ENCODE data around the gene ALDH1L1. TPM values are rescaled to one million over a fixed set of nuclear protein-coding genes. Genes with fewer than 3 reads are reported as not detected.
"Not testable (repeated sequence)": the region's sequence is repeated elsewhere in the genome, so short reads cannot be mapped to it uniquely, and the experiment has no call there.

Gene ALDH1L1
- total and polyA plus RNA-seq, 7 donors, result 12.9 to 121 (median 40.1) TPM

GRCh38 chr3:126097801-126098200, 82.6 kb downstream of the ALDH1L1 start:
- ATAC-seq, result no peak
- Histone ChIP-seq H3K36me3 (ENCODE audit: insufficient read depth in 1 of 2, low read depth in 1 of 2) (no peaks in the 10 kb centered on the region), H3K9me3 (no peaks in the 10 kb centered on the region), H3K27ac (peak overlapping the region; percentile 91), H3K4me3 (no peak overlapping the region), H3K4me1 (peaks cover 45% of the 10 kb centered on the region), H3K27me3 (ENCODE audit: insufficient read depth in 3 of 3, low read length in 2 of 3) (no peaks in the 10 kb centered on the region)
- intact Hi-C loops (cut with DNase I), result no loop called here
- no peak for TF ChIP-seq CTCF (IDR thresholded peaks at IDR 0.05)
- no peak for DNase-seq

GRCh38 chr3:126096274-126096673, 84.1 kb downstream of the ALDH1L1 start:
- H3K27me3 ChIP-seq (ENCODE audit: insufficient read depth in 3 of 3, low read length in 2 of 3); intact Hi-C loops (cut with DNase I); H3K36me3 ChIP-seq (ENCODE audit: insufficient read depth in 1 of 2, low read depth in 1 of 2); ATAC-seq; H3K9me3 ChIP-seq; H3K4me3 ChIP-seq; DNase-seq; H3K27ac ChIP-seq: not testable (repeated sequence)
- 75 to 93% (median 84%) methylated on average over 6 of the region's 6 CpGs for WGBS, 3 donors
- H3K4me1 ChIP-seq, result peaks cover 29% of the 10 kb centered on the region

DNA sequence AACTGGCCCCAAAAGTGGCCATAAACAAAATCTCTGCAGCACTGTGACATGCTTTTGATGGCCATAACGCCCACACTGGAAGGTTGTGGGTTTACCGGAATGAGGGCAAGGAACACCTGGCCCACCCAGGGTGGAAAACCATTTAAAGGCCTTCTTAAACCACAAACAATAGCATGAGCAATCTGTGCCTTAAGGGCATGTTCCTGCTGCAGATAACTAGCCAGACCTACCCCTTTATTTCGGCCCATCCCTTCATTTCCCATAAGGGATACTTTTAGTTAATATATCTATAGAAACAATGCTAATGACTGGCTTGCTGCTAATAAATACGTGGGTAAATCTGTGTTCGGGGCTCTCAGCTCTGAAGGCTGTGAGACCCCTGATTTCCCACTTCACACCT, 88.3 kb downstream of the ALDH1L1 start:
- H3K4me1 ChIP-seq; ATAC-seq; H3K27me3 ChIP-seq (ENCODE audit: insufficient read depth in 3 of 3, low read length in 2 of 3); H3K27ac ChIP-seq; H3K36me3 ChIP-seq (ENCODE audit: insufficient read depth in 1 of 2, low read depth in 1 of 2); H3K9me3 ChIP-seq; DNase-seq; intact Hi-C loops (cut with DNase I); H3K4me3 ChIP-seq: not testable (repeated sequence)
- 90 to 95% (median 93%) methylated on average over 5 of the region's 5 CpGs for WGBS, 3 donors

DNA sequence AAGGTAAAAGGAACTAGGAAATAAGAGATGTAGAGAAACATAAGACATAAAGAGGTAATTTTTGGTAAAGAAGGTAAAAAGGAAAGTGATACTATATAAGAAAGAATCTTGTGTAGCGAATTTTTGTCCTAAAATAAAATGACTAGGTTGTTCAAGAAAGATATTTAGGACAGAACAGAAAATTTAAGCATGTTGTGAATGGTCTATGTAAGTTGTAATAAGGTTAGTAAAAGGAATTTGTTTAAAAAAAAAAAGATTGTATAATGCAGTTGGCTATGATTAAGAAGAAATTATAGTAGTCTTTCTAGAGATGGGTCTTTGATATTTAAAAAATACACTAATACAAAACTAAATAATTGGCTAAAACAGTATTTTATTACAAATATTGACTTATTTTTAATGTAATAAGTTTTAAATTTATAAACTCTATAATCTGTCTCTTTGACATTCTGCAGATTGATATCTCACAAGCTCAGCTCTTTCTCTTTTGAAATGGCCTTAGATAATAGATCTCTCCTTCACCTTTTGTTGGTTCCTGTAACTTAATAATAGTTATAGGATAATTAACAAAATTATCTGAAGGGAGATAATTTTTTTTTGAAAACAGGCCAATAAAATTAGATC, 92.7 kb downstream of the ALDH1L1 start:
- Histone ChIP-seq H3K27me3 (ENCODE audit: insufficient read depth in 3 of 3, low read length in 2 of 3) (no peaks in the 10 kb centered on the region), H3K4me1 (peaks cover 7% of the 10 kb centered on the region), H3K27ac (no peak overlapping the region), H3K36me3 (ENCODE audit: insufficient read depth in 1 of 2, low read depth in 1 of 2) (no peaks in the 10 kb centered on the region), H3K4me3 (no peak overlapping the region), H3K9me3 (no peaks in the 10 kb centered on the region)
- no peak for DNase-seq
- TF ChIP-seq CTCF (IDR thresholded peaks at IDR 0.05), result no peak
- ATAC-seq, result no peak
- intact Hi-C loops (cut with DNase I), result no loop called here
- 94 to 95% (median 95%) methylated on average over 1 of the region's 1 CpG for WGBS, 3 donors

- Histone ChIP-seq H3K4me3 (no peak overlapping the region), H3K27me3 (ENCODE audit: insufficient read depth in 3 of 3, low read length in 2 of 3) (no peaks in the 10 kb centered on the region), H3K4me1 (peaks cover 17% of the 10 kb centered on the region), H3K36me3 (ENCODE audit: insufficient read depth in 1 of 2, low read depth in 1 of 2) (no peaks in the 10 kb centered on the region), H3K9me3 (no peaks in the 10 kb centered on the region), H3K27ac (no peak overlapping the region)
- WGBS, 3 donors, result 49 to 97% (median 74%) methylated on average over 2 of the region's 2 CpGs
- intact Hi-C loops (cut with DNase I), result no loop called here
- ATAC-seq (no peak), DNase-seq (no peak)
- TF ChIP-seq CTCF (IDR thresholded peaks at IDR 0.05), result no peak
Observed at GRCh38 chr3:126085841-126086240, 94.5 kb downstream of the ALDH1L1 start.

- DNase-seq, result no peak
- H3K4me1 ChIP-seq, result peaks cover 17% of the 10 kb centered on the region
- H3K4me3 ChIP-seq, result no peak overlapping the region
- H3K27ac ChIP-seq, result peak overlapping the region; percentile 97
- no peaks in the 10 kb centered on the region for H3K27me3 ChIP-seq (ENCODE audit: insufficient read depth in 3 of 3, low read length in 2 of 3)
- H3K36me3 ChIP-seq (ENCODE audit: insufficient read depth in 1 of 2, low read depth in 1 of 2), result no peaks in the 10 kb centered on the region
- no peak for TF ChIP-seq CTCF (IDR thresholded peaks at IDR 0.05)
- no peaks in the 10 kb centered on the region for H3K9me3 ChIP-seq
- ATAC-seq, result no peak
- 96 to 98% (median 97%) methylated on average over 7 of the region's 7 CpGs for WGBS, 3 donors
- intact Hi-C loops (cut with DNase I), result no loop called here
Observed at GRCh38 chr3:126085276-126085675, 95.1 kb downstream of the ALDH1L1 start.

Data from psoas muscle (tissue), 8 donors.